ENCODE measurements around the gene FRAS1.

DNA sequence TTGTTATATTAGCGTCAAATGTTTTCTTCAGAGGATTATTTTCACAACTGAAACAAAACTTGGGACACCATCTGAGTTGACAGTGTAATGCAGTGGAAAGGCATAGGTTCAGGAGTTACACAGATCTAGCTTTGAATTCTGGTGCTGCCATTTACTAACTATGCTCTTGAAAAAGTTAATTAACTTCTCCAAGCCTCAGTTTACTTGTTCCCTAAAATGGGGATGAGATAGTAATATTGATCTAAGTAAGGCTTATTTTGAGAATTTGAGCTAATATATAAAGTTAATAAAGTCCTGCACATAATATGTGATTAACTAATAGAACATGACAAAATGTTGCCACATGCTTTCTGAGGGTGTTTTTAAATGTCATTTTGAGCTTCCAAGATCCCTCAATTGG is 112.6 kb downstream of the FRAS1 start:
- TF ChIP-seq, protein P1, sequence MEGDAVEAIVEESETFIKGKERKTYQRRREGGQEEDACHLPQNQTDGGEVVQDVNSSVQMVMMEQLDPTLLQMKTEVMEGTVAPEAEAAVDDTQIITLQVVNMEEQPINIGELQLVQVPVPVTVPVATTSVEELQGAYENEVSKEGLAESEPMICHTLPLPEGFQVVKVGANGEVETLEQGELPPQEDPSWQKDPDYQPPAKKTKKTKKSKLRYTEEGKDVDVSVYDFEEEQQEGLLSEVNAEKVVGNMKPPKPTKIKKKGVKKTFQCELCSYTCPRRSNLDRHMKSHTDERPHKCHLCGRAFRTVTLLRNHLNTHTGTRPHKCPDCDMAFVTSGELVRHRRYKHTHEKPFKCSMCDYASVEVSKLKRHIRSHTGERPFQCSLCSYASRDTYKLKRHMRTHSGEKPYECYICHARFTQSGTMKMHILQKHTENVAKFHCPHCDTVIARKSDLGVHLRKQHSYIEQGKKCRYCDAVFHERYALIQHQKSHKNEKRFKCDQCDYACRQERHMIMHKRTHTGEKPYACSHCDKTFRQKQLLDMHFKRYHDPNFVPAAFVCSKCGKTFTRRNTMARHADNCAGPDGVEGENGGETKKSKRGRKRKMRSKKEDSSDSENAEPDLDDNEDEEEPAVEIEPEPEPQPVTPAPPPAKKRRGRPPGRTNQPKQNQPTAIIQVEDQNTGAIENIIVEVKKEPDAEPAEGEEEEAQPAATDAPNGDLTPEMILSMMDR (IDR thresholded peaks at IDR 0.05; ENCODE audit: borderline replicate concordance, extremely low read depth, low read length, poor library complexity, severe bottlenecking), result no peak
- TF ChIP-seq EZH2 (IDR thresholded peaks at IDR 0.05; ENCODE audit: borderline replicate concordance, low read depth, low read length, severe bottlenecking), result no peak

Measured in DND-41 (cell line).